Measurements from ENCODE around the gene XRCC6. TPM values are rescaled to one million over a fixed set of nuclear protein-coding genes. Genes with fewer than 3 reads are reported as not detected.

The XRCC6 gene
- total and polyA plus RNA-seq, 2 of the 13 experiments (the other 11 are each of a cell fraction or from before 2014, with no cell fraction given), result 124 to 625 TPM

DNA sequence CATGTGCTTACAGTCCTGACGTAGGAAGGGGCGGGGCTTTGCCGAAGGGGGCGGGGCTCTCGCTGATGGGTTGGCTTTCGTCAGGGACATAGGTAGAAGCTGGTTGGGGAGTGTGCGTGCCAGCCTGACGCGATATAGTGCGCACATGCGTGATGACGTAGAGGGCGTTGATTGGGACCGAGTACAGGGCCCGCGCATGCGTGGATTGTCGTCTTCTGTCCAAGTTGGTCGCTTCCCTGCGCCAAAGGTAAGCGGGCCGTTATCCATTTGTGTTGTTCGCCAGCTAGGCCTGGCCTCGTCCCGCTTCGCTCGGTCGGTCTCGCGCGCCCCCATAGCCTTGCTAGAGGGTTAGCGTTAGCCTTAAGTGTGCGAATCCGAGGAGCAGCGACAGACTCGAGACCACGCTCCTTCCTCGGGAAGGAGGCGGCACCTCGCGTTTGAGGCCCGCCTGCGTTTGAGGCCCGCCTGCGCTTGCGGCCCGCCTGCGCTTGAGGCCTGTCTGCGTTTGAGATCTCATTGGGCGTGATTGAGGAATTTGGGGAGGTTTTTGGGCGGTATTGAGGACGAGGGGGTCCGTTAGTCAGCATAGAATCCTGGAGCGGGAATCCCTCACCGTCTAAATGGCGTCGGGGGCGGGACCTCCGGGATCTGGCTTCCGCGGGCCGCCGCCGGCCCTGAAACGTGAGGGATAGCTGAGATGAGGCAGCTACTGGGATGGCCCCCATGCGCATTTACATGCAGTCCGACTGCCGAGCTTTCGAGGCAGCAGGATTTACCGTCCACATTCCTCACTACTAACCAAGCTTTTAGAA is at the start of gene XRCC6 (continued):
- TF ChIP-seq ZNF382 (CRISPR knock-in tag; IDR thresholded peaks at IDR 0.05; ENCODE audit: borderline replicate concordance) (no peak), ZNF674 (CRISPR knock-in tag; IDR thresholded peaks at IDR 0.05; ENCODE audit: low read depth) (no peak), ZSCAN22 (CRISPR knock-in tag; IDR thresholded peaks at IDR 0.05) (no peak), NRL (CRISPR knock-in tag; IDR thresholded peaks at IDR 0.05; ENCODE audit: borderline replicate concordance) (peak; percentile 72), ZSCAN31 (CRISPR knock-in tag; IDR thresholded peaks at IDR 0.05; ENCODE audit: low read depth) (no peak; the same call in 1 of the 2 replicates), ZNF235 (CRISPR knock-in tag; IDR thresholded peaks at IDR 0.05; ENCODE audit: borderline replicate concordance) (peak; percentile 70; the same call in 1 of the 2 replicates), EP300 (IDR thresholded peaks at IDR 0.05; ENCODE audit: low read depth in 2 of 2, low read length in 2 of 2) (no peak), EP300 (CRISPR knock-in tag; IDR thresholded peaks at IDR 0.05; ENCODE audit: borderline replicate concordance) (no peak), GABPA (IDR thresholded peaks at IDR 0.05; ENCODE audit: low read depth, low read length) (peak; percentile 50), GABPA (CRISPR knock-in tag; IDR thresholded peaks at IDR 0.05; ENCODE audit: low read depth) (peak; percentile 75), ZNF264 (CRISPR knock-in tag; IDR thresholded peaks at IDR 0.05) (0 out of 2 replicates have a peak, but pooled peaks have one; percentile 50), ZNF781 (CRISPR knock-in tag; IDR thresholded peaks at IDR 0.05; ENCODE audit: borderline replicate concordance, not compliant biosample characterization) (peak; percentile 50), HES4 (CRISPR knock-in tag; IDR thresholded peaks at IDR 0.05; ENCODE audit: borderline replicate concordance) (no peak), ASH2L (IDR thresholded peaks at IDR 0.05; ENCODE audit: insufficient read length, low read depth, low read length) (peak; percentile 88), ZNF354B (CRISPR knock-in tag; IDR thresholded peaks at IDR 0.05) (0 out of 2 replicates have a peak, but pooled peaks have one; percentile 15), ZNF350 (CRISPR knock-in tag; IDR thresholded peaks at IDR 0.05; ENCODE audit: borderline replicate concordance, low read depth) (no peak; the same call in 1 of the 2 replicates), ISX (CRISPR knock-in tag; conservative IDR thresholded peaks at IDR 0.05) (peak; percentile 47; the same call in 1 of the 2 replicates), ZNF180 (CRISPR knock-in tag; IDR thresholded peaks at IDR 0.05; ENCODE audit: borderline replicate concordance, low read depth) (no peak), CC2D1A (CRISPR knock-in tag; IDR thresholded peaks at IDR 0.05) (no peak), RAD51 (IDR thresholded peaks at IDR 0.05; ENCODE audit: borderline replicate concordance) (no peak), KMT2B (CRISPR knock-in tag; IDR thresholded peaks at IDR 0.05) (peak; percentile 73)
- TF ChIP-seq, protein P1, sequence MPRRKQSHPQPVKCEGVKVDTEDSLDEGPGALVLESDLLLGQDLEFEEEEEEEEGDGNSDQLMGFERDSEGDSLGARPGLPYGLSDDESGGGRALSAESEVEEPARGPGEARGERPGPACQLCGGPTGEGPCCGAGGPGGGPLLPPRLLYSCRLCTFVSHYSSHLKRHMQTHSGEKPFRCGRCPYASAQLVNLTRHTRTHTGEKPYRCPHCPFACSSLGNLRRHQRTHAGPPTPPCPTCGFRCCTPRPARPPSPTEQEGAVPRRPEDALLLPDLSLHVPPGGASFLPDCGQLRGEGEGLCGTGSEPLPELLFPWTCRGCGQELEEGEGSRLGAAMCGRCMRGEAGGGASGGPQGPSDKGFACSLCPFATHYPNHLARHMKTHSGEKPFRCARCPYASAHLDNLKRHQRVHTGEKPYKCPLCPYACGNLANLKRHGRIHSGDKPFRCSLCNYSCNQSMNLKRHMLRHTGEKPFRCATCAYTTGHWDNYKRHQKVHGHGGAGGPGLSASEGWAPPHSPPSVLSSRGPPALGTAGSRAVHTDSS (CRISPR knock-in tag; conservative IDR thresholded peaks at IDR 0.05), result no peak
- TF ChIP-seq, protein P2, sequence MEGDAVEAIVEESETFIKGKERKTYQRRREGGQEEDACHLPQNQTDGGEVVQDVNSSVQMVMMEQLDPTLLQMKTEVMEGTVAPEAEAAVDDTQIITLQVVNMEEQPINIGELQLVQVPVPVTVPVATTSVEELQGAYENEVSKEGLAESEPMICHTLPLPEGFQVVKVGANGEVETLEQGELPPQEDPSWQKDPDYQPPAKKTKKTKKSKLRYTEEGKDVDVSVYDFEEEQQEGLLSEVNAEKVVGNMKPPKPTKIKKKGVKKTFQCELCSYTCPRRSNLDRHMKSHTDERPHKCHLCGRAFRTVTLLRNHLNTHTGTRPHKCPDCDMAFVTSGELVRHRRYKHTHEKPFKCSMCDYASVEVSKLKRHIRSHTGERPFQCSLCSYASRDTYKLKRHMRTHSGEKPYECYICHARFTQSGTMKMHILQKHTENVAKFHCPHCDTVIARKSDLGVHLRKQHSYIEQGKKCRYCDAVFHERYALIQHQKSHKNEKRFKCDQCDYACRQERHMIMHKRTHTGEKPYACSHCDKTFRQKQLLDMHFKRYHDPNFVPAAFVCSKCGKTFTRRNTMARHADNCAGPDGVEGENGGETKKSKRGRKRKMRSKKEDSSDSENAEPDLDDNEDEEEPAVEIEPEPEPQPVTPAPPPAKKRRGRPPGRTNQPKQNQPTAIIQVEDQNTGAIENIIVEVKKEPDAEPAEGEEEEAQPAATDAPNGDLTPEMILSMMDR (CRISPR knock-in tag; IDR thresholded peaks at IDR 0.05), result peak; percentile 22; the same call in 1 of the 2 replicates
- TF ChIP-seq, protein P3, sequence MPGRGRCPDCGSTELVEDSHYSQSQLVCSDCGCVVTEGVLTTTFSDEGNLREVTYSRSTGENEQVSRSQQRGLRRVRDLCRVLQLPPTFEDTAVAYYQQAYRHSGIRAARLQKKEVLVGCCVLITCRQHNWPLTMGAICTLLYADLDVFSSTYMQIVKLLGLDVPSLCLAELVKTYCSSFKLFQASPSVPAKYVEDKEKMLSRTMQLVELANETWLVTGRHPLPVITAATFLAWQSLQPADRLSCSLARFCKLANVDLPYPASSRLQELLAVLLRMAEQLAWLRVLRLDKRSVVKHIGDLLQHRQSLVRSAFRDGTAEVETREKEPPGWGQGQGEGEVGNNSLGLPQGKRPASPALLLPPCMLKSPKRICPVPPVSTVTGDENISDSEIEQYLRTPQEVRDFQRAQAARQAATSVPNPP (CRISPR knock-in tag; IDR thresholded peaks at IDR 0.05), result peak; percentile 64; the same call in 1 of the 2 replicates
- TF ChIP-seq, protein P4, sequence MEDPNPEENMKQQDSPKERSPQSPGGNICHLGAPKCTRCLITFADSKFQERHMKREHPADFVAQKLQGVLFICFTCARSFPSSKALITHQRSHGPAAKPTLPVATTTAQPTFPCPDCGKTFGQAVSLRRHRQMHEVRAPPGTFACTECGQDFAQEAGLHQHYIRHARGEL (CRISPR knock-in tag; IDR thresholded peaks at IDR 0.05), result no peak
